ENCODE data around the gene ABAT.

ABAT gene

DNA sequence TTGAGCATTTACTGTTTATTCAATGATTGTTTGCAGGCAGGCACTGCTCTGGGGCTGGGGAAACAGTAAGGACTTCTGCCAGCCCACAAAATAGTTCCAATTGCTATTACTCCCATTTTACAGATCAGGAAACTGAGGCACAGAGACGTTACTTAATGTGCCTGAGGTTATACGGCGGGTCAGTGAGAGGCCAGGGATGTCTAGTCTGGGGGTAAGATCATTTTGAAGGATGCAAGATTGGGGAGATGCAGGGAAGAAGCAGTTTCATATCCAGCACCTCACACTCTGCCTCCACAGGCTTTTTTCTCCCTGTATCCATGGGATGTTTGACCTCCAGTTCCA is 46.5 kb downstream of the ABAT start:
- Histone ChIP-seq H3K4me1 (ENCODE audit: low read length) (no peaks in the 10 kb centered on the region), H3K27me3 (replicated peaks; ENCODE audit: insufficient read depth, low read length) (no peaks in the 10 kb centered on the region), H3K36me3 (replicated peaks; ENCODE audit: insufficient read depth, low read length) (no peaks in the 10 kb centered on the region), H3K9ac (ENCODE audit: low read length) (no peak overlapping the region), H2AFZ (ENCODE audit: low read length) (no peak overlapping the region), H3K9me3 (replicated peaks; ENCODE audit: insufficient read depth, low read length) (no peaks in the 10 kb centered on the region), H3K4me2 (ENCODE audit: low read depth, low read length) (no peak overlapping the region), H3K4me3 (ENCODE audit: low read length) (no peak overlapping the region), H4K20me1 (ENCODE audit: insufficient read depth, low read length) (no peaks in the 10 kb centered on the region), H3K9me2 (replicated peaks; ENCODE audit: insufficient read depth, low read length) (no peaks in the 10 kb centered on the region), H3K27ac (ENCODE audit: low read length) (no peak overlapping the region), H3F3A (ENCODE audit: insufficient read depth, low read length) (no peaks in the 10 kb centered on the region), H3K79me2 (ENCODE audit: low read length) (no peaks in the 10 kb centered on the region)
- TF ChIP-seq, protein P1, sequence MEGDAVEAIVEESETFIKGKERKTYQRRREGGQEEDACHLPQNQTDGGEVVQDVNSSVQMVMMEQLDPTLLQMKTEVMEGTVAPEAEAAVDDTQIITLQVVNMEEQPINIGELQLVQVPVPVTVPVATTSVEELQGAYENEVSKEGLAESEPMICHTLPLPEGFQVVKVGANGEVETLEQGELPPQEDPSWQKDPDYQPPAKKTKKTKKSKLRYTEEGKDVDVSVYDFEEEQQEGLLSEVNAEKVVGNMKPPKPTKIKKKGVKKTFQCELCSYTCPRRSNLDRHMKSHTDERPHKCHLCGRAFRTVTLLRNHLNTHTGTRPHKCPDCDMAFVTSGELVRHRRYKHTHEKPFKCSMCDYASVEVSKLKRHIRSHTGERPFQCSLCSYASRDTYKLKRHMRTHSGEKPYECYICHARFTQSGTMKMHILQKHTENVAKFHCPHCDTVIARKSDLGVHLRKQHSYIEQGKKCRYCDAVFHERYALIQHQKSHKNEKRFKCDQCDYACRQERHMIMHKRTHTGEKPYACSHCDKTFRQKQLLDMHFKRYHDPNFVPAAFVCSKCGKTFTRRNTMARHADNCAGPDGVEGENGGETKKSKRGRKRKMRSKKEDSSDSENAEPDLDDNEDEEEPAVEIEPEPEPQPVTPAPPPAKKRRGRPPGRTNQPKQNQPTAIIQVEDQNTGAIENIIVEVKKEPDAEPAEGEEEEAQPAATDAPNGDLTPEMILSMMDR (IDR thresholded peaks at IDR 0.05; ENCODE audit: low read length) = no peak
- no peak for TF ChIP-seq EZH2 (optimal IDR thresholded peaks at IDR 0.05; ENCODE audit: low read depth, low read length)
- no peak for TF ChIP-seq EZH2phosphoT487 (IDR thresholded peaks at IDR 0.05; ENCODE audit: low read length)
- DNase-seq = no peak

- no peak for TF ChIP-seq EZH2phosphoT487 (IDR thresholded peaks at IDR 0.05; ENCODE audit: low read length)
- TF ChIP-seq, protein P1 (IDR thresholded peaks at IDR 0.05; ENCODE audit: low read length) = no peak
- no peak for TF ChIP-seq EZH2 (optimal IDR thresholded peaks at IDR 0.05; ENCODE audit: low read depth, low read length)
- H3K9me2 ChIP-seq (replicated peaks; ENCODE audit: insufficient read depth, low read length) = no peaks in the 10 kb centered on the region
- H3K4me1 ChIP-seq (ENCODE audit: low read length) = no peaks in the 10 kb centered on the region
- no peak overlapping the region for H2AFZ ChIP-seq (ENCODE audit: low read length)
- no peak for DNase-seq
- no peaks in the 10 kb centered on the region for H4K20me1 ChIP-seq (ENCODE audit: insufficient read depth, low read length)
- no peaks in the 10 kb centered on the region for H3K9me3 ChIP-seq (replicated peaks; ENCODE audit: insufficient read depth, low read length)
- no peak overlapping the region for H3K27ac ChIP-seq (ENCODE audit: low read length)
- H3K9ac ChIP-seq (ENCODE audit: low read length) = no peak overlapping the region
- H3K36me3 ChIP-seq (replicated peaks; ENCODE audit: insufficient read depth, low read length) = no peaks in the 10 kb centered on the region
- no peaks in the 10 kb centered on the region for H3F3A ChIP-seq (ENCODE audit: insufficient read depth, low read length)
- no peaks in the 10 kb centered on the region for H3K79me2 ChIP-seq (ENCODE audit: low read length)
- H3K4me2 ChIP-seq (ENCODE audit: low read depth, low read length) = no peak overlapping the region
- H3K4me3 ChIP-seq (ENCODE audit: low read length) = no peak overlapping the region
- no peaks in the 10 kb centered on the region for H3K27me3 ChIP-seq (replicated peaks; ENCODE audit: insufficient read depth, low read length)
These were observed 47.1 kb downstream of the ABAT start for GRCh38 chr16:8721336-8722024.

GRCh38 chr16:8722025-8722348 is 47.6 kb downstream of the ABAT start:
- no peaks in the 10 kb centered on the region for H3K9me3 ChIP-seq (replicated peaks; ENCODE audit: insufficient read depth, low read length)
- H2AFZ ChIP-seq (ENCODE audit: low read length) = no peak overlapping the region
- H3K4me1 ChIP-seq (ENCODE audit: low read length) = no peaks in the 10 kb centered on the region
- no peak overlapping the region for H3K4me3 ChIP-seq (ENCODE audit: low read length)
- H3K36me3 ChIP-seq (replicated peaks; ENCODE audit: insufficient read depth, low read length) = no peaks in the 10 kb centered on the region
- H3K27ac ChIP-seq (ENCODE audit: low read length) = no peak overlapping the region
- no peak overlapping the region for H3K9ac ChIP-seq (ENCODE audit: low read length)
- H4K20me1 ChIP-seq (ENCODE audit: insufficient read depth, low read length) = no peaks in the 10 kb centered on the region
- no peaks in the 10 kb centered on the region for H3F3A ChIP-seq (ENCODE audit: insufficient read depth, low read length)
- TF ChIP-seq, protein P1 (IDR thresholded peaks at IDR 0.05; ENCODE audit: low read length) = no peak
- TF ChIP-seq EZH2phosphoT487 (IDR thresholded peaks at IDR 0.05; ENCODE audit: low read length) (no peak), EZH2 (optimal IDR thresholded peaks at IDR 0.05; ENCODE audit: low read depth, low read length) (no peak)
- H3K9me2 ChIP-seq (replicated peaks; ENCODE audit: insufficient read depth, low read length) = no peaks in the 10 kb centered on the region
- no peaks in the 10 kb centered on the region for H3K79me2 ChIP-seq (ENCODE audit: low read length)
- no peak for DNase-seq
- no peaks in the 10 kb centered on the region for H3K27me3 ChIP-seq (replicated peaks; ENCODE audit: insufficient read depth, low read length)
- no peak overlapping the region for H3K4me2 ChIP-seq (ENCODE audit: low read depth, low read length)
